ENCODE data around the gene ARAP1.

- TF ChIP-seq CTCF (IDR thresholded peaks at IDR 0.05) (no peak), POLR2A (IDR thresholded peaks at IDR 0.05) (no peak)
Observed at GRCh38 chr11:72774499-72774898, 22.3 kb upstream of the ARAP1 start.
